ENCODE results near the gene DLGAP3.

Gene DLGAP3

DNA sequence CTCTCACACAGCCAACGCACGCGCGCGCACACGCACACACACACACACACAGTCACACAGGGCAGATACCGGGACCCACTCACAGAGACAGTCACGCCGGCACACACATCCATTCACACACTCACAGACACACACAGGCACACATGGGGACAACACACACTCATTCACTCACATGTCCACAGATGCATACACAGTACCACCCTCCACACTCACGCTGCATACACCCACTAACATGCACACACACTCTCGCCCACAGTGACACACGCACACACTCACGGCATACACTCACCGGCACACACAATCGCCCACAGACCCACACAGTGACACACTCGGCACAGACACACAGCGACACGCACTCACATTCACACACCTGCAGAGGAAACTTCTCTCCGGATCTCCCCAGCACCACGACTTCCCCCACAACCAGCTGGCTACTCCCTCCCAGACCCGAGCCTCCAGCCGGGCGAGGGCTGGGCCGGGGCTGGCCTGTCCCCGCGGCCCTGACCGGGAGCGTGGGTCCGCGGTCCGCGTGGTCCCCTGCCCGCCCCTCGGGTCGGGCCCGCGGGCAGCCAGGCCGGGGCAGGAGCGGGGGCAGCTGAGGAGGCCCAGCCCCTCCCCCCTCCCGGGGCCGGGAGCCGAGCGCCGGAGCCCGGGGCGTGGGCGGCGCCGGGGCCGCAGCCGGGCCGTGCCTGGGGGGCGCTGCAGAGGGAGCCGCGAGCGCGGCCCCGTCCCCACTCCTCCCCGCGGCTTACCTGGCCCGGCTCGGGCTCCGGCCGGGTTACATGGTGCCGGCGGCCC, 552 bp downstream of the DLGAP3 start:
- DNase-seq (ENCODE audit: low read depth): no peak

DNA sequence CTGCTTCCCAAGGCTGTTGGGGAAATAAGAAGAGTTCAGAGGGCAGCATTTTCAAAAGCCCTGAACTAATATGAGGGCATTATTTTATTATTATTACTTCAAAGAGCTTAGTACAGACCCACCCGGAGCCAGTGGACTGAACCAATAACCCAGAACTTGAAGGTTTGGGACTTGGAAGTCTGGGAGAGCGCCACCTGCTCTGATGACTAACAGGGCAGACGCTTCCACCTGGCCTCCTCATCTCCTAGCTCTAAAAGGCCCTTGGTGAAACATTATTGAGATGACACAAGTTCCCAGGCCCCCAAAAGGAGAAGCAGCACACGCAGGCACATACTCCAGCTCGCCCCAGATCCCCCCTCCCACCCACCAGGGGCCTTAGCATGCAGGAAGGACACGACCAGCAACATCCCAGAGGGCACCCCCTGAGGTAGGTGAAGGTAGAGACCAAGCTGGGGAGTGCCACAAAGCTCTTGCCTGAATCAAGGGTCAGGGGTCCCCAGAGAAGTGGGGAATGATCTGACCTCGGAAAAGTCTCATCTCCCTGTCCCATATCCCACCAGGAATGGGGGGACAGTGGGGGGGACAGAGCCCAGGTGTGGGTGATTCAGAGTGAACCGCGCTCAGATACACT, 1.3 kb downstream of the DLGAP3 start:
- DNase-seq (ENCODE audit: low read depth): no peak

DNA sequence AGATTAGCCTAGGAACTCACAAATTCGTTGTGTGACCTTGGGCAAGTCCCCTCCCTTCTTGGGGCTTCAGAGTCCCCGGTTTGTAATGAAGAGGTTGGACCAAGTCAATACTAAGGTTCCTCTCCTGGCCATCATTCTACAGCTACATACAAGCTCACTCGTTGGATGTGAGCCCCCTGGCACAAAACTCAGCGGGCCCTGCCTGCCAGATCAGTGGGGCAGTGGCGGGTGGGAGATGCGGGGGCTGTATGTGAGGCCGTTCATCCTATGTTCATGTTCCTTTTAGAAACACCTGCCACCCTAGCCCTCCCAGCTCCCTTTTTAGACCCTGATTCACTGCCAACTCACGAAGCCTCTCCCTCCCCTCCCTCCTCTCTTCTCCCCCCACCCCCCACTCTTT, 2.1 kb downstream of the DLGAP3 start:
- DNase-seq (ENCODE audit: low read depth): no peak

DNA sequence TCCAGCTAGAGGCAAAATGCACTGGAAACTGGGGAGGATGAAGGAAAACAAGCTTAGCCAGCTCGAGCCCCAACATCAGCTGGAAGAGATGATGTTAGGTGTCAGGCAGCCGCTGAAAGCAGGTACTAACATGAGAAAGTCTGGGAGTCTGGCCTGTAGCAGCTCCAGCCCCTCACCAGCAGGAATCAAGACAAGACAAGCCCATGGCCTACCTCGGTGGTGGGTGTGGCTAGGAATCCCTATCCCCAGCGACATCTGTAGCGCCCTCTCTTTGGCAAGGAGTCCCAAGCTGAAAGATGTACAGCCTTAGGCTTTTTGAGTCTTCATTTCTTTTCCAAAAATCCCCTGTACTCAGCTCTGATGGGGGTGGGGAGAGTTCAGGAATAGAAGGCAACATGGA, 2.6 kb downstream of the DLGAP3 start:
- no peak for DNase-seq (ENCODE audit: low read depth)

DNA sequence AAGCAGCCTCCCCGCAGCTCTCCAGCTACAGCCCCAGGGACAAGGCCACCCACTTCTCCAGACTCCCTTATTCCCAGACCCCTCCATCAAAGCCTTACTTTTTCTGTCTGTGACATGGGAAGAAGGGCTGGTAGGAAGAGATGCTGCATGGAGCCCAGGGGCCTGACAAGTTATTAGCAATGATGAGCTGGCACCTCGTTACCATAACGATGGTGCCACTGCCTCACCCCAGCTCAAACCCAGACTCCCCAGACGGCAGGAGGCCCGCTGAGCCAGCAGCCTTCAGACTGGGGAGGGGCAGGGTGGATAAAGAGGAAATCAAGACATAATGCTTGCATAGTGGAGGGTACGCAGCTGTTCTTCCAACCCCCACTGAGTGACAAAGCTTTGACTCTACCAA, 3.3 kb downstream of the DLGAP3 start:
- DNase-seq (ENCODE audit: low read depth): no peak

DNA sequence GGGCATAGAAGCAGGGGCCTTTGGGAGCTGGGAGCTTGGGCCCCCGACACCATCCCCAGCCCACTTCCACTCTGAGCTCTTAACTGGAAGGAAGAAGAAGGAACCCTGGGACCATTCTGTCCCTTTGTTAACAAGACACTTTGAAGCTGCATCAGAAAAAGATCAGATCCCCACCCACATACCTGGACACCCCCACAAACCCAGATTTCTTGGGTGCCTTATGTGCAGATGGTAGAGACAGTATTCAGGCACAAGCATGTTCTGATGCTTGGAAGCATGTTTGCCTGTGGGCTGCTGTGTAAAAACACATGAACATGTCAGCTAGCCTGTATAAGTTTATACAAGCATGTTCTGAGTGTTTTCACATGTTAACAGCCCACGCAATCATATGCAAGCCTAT, 3.7 kb downstream of the DLGAP3 start:
- no peak for DNase-seq (ENCODE audit: low read depth)

DNA sequence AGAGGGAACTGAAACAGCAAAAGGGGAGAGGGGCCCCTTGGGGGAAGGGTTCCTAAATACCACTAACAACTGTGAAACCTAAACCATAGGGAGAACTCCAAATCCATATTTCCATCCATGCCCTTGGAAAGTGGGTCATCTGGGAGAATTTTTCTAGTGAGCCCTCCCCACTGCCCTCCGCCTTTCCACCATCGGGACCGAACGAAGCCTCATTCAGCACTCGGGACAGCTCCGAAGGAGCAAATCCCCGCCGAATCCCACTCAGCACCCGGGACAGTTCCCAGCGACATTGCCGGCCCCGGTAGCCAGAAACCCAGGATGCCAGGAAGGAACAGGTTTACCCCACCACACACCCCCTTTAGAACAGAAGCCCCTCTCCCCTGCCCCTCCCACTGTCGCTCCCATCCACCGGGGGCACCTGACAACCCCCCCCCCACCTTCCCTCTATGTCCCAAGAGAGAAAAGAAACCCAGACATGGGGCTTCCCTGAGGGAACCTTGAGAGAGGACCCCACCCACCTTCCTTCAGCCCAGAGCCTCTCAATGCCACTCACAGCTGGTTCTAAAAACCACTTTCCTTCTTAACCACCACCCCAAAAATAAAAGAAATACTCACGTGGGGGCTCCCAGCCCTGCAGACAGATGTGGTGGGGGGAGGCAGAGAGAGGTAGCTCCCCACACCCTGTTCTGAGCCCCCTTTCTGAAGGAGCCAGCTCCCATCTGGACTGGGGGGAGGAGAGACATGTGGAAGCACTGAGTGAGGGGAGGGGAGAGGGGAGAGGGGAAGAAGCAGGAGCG, 4.5 kb downstream of the DLGAP3 start:
- peak; percentile 33 for DNase-seq (ENCODE audit: low read depth)

DNA sequence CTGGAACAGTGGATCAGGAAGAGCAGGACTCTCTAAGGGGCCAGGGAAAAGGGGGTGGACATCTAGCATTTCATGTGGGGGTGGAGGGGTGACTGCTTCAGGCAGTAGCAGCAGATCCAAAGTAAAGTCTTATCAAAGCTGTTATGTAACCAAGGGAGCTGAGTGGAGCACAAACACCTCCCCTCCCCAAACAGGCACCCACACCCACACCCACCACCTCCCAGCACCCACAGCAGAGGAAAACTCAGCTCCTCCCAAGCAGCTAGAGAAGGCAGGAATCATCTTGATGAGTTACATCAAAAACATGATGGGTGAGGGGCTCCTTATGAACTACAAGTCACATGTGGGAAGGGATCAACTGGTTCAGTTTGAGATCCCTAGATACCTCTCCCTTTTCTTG, 6.0 kb downstream of the DLGAP3 start:
- DNase-seq (ENCODE audit: low read depth): no peak

DNA sequence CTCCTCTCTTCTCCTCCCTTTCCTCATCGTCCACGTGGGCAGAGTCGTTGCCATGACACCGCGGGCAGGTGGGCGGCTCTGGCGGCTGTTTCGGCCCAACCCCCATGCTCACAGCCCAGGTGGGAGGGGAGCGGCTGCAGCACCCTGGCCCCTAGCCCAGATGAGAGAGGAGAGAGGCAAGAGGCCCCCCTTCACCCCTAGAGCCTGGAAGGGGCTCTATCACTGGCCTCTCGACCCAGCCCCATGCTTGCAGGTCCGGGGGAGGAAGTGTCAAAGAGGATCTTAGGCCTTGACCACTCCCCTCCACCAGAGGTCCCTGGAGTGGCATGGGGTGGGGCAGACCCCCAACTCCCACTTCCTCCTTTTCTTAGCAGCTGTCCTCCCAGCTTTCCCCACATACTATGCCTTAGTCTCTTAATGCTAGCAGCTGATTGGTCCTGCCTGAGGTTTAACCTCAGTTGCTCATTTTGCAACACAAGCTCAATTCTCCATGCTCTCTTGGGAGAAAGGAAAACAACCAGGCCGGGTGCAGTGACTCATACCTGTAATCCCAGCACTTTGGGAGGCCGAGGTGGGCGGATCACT, 10.4 kb downstream of the DLGAP3 start:
- DNase-seq (ENCODE audit: low read depth): no peak

DNA sequence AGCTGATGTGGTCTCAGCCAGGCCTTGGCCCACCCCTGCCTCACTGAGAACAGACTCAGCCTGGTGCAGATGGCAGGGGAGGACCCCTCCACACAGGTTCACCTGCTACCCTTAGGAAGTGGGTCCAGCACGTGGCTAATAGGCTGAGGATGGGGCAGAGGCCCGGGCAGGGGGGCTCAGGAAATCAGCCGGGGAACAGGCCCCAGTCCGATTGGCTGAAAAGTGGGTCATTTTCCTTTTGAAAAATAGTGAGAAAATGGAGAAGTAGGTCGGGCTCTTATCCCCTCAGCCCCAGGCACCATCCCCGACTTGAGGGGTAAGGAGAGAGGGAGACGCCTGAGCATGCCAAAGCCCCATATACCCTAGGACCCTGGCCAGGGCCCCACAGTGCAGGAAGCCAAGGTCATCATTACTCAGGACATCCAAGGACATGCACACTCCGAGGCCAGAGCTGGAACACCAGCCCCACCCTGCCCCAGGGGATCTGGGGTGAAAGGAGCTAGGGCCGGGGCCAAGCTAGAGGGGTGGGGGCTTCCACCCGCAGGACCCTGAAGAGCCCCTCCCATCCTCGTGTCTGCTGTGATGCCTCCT, 11.0 kb downstream of the DLGAP3 start:
- no peak for DNase-seq (ENCODE audit: low read depth)

DNA sequence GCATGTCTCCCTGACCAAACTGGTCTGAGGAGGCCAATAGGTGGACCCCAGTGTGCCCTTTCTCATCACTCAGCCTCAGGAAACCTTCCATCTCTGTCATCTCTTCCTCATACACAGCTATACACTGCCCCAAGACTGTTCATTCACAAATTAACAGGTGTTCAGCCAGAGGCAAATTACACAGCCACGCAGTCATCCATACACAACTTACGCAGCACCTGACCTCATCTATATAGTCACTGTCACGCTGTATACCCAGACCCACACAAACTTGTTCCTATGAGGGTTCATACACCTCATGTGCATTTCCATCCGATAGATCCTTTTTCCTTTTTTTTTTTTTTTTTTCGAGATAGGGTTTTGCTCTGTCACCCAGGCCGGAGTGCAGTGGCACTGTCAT, 12.4 kb downstream of the DLGAP3 start:
- DNase-seq (ENCODE audit: low read depth): no peak

DNA sequence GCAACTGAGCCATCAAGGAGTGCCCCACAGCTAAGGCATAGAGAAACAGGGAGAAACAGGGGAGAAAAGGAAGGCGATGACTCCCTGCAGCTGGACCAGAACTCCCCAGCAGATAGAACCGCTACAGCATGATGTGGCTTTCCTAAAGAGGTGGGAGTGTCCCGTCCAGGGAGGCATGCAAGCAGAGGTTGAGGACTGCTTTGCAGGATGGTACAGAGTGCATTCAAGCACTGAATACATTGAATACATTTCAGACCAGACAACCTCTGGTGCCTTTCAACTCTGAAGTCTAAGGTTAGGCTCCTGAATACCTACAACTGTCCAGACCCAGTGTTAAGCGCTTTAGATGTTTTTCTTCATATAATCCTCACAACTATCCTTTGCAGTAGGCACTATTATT, 13.3 kb downstream of the DLGAP3 start:
- DNase-seq (ENCODE audit: low read depth): no peak

DNA sequence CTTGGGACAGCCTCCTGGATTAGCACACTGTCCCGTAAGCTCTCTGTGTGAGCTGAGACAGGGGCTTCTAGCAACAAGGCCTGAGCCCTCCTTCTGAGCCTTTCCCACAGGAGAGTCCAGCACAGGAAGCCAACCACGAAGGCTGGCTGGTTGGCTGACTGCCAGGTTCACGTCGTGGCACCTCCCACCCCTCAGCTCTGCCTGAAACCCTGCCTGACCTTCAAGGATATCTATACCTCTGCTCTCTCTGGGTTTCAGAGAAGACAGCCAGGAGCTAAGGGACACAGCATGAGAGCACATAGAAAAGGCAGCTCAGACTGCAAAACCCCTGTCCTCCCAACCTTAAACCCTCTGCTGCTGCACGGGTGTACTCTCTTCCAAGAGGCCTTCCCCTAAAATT, 13.9 kb downstream of the DLGAP3 start:
- DNase-seq (ENCODE audit: low read depth): no peak

DNA sequence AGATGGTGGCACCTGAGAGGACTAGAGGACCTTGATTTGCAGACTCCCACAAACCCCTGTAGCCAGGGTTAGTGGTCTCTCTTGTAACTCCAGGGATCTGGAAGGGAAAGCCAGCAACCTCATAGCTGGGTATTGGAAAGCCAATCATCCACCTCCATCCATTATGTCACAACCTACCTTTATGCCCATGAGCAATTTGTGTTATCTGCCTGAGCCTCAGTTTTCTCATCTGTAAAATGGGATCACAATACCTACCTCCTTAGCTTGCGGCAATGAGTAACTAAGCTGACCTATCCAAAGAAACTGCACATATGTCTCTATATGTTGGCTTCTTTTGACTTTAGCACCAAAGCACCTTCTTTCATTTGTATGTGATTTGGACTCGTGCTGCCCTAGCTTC, 14.5 kb downstream of the DLGAP3 start:
- DNase-seq (ENCODE audit: low read depth): no peak

DNA sequence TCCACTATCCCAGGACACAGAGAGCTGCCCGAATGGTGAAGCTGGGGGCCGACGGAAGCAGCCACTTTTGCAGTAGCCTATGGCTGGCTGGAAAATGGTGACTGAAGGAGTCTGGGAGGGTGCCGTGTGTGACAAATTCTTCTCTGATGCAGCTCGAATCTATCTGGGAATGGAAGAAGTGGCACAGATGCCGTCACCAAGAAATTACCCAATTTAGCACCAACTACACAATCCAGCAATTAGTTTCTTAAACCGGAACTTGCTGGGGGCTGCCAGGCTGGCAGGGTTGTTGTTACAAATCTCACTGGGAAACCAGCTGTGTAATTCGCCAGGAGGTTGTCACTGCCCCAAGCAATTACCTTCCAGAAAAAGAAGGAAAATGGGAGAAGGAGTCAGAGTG, 18.0 kb downstream of the DLGAP3 start:
- DNase-seq (ENCODE audit: low read depth): no peak

DNA sequence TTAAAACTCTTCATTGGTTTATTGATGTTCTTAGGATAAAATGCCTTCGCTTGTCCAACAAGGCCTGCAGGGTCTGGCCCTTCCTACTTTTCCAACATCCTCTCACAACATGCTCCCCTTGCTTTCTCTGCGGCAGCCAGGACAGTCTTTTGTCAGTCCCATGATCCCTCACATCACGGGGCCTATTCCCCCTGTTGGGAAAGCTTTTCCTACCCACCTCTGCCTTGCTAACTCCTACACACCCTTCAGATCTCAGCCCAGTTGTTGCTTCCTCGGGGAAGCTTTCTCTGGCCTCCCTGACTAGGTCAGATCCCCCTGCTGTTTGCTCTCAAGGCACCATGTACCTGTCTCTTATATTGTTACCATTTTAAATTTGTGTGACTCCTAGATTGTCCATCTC, 19.0 kb downstream of the DLGAP3 start:
- no peak for DNase-seq (ENCODE audit: low read depth)

DNA sequence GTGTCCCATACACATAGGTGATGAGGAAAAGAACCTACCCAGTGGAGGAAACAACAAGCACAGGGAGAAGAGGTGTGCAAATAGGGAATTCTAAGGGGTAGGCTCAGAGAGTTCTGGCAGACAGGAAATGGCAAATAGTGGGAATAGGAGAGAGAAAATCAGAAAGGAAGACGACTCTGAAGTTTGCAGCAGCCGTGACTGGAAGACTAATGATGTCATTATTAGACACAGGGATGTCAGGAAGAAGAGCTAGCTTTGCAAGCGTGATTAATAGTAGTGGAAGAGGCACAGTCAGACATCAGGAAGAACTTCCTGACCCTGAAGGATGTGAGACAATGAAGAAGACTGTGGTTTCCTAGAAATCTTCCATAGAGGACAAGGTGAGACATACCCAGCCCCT, 21.1 kb downstream of the DLGAP3 start:
- DNase-seq (ENCODE audit: low read depth): no peak

DNA sequence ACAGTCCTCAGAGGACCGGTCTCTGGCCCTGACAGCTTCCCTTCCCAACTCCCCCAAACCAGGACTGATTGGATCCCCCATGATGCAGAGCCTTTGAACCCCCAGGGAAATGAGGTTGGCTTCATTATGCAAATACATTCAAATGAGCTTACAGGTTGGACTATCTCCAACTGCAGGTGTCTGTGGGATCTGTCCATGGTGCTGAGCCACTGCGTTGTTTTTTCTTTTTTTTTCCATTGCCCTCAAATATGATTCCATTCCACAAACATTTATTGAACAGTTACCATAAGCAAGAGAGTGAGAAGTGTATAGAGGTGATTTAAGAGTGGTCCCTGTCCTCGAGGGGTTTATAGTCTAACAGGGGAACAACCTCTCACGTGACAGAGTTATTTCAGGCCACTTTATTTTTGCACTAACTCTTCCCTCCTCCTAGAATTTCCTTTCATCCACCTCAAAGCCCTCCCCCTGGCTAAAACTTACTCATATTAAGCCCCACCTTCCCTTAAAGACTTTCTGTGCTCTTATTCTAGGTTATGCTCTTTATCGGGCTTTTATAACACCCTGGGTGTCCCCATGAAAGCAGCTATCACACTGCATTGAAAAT, 21.9 kb downstream of the DLGAP3 start:
- DNase-seq (ENCODE audit: low read depth): no peak

DNA sequence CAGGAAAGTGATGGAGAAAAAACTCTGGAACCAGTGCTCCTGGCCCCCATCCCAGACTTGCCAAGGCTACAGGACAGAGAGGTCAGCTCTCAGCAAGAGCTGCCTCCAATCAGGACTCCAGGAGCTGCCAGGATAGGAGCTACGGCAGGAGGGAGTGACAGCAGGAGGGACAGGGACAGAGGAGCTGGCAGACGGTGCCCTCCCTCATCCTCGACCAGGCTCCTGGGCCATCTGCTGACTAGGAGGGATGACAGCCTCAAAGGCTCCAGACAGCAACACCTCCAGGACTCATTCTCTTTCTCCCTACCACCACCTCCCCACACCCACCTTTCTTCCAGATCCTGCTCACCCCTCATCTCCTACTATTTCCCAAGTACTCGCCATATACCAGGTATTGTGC, 22.7 kb downstream of the DLGAP3 start:
- no peak for DNase-seq (ENCODE audit: low read depth)

DNA sequence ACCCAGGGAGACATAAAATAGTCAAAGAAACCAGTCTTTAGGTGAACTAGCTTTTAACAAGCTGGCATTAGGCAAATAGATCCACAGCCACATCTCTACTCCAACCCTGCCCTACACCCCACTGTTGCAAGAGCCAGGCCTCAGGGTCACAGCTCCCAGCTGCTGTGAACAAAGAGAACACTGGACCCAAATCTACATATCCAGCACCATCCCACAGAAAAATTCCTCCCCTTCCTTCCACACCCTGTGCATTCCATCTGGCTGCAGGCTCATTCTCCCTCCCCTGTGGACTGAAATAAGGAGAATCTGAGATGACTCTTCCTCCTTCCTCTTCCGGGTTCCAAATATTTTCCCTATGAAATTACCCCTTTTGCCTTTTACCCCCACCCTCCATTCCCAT, 23.2 kb downstream of the DLGAP3 start:
- DNase-seq (ENCODE audit: low read depth): no peak

DNA sequence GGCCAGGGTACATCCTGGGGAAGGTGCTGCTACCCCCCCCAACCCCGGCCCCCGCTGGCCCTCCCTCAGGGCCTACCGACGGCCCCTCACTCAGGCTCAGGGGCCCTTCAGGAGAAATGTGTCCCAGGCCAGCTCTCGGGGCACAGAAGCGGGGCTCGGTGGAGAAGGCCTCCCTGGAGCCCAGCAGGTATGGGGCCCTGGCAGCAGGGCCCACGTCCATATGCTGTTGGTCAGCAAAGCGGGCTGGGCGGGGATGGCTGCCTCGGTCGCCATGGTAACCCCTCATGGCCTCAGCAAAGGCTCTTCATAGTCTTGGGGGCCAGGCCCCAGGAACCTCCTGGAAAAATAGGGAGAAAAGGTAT, 24.4 kb downstream of the DLGAP3 start:
- DNase-seq (ENCODE audit: low read depth): no peak

All from stromal cell of bone marrow (primary cell).